AG09309 (cell line): ENCODE data around the gene SNX24.

ENCODE experiments used
- DNase-seq: peaks from one replicate; pipeline ENCODE4 v3.0.0-alpha.2; 2010; ENCODE audit warnings: low read depth
- H3K4me3 ChIP-seq: 2 replicates; pipeline ENCODE4 v1.5.1; 2011; ENCODE audit warnings: mild to moderate bottlenecking, low read depth, low read length, moderate library complexity; ENCODE audit not compliant: control insufficient read depth
- TF ChIP-seq, protein P1 (sequence below): IDR thresholded peaks from 2 replicates; pipeline ENCODE4 v1.5.1; 2011; ENCODE audit warnings: mild to moderate bottlenecking, low read depth, low read length, inconsistent platforms; ENCODE audit not compliant: insufficient read depth, control insufficient read depth; ENCODE audit errors: missing control alignments

SNX24 gene

GRCh38 chr5:122985006-122985700 lies 139.7 kb downstream of the SNX24 start:
- TF ChIP-seq, protein P1, sequence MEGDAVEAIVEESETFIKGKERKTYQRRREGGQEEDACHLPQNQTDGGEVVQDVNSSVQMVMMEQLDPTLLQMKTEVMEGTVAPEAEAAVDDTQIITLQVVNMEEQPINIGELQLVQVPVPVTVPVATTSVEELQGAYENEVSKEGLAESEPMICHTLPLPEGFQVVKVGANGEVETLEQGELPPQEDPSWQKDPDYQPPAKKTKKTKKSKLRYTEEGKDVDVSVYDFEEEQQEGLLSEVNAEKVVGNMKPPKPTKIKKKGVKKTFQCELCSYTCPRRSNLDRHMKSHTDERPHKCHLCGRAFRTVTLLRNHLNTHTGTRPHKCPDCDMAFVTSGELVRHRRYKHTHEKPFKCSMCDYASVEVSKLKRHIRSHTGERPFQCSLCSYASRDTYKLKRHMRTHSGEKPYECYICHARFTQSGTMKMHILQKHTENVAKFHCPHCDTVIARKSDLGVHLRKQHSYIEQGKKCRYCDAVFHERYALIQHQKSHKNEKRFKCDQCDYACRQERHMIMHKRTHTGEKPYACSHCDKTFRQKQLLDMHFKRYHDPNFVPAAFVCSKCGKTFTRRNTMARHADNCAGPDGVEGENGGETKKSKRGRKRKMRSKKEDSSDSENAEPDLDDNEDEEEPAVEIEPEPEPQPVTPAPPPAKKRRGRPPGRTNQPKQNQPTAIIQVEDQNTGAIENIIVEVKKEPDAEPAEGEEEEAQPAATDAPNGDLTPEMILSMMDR, result no peak
- no peak for DNase-seq
- H3K4me3 ChIP-seq, result no peak overlapping the region

GRCh38 chr5:122985954-122986721 lies 140.7 kb downstream of the SNX24 start:
- no peak for DNase-seq
- TF ChIP-seq, protein P1, result no peak
- no peak overlapping the region for H3K4me3 ChIP-seq

DNA sequence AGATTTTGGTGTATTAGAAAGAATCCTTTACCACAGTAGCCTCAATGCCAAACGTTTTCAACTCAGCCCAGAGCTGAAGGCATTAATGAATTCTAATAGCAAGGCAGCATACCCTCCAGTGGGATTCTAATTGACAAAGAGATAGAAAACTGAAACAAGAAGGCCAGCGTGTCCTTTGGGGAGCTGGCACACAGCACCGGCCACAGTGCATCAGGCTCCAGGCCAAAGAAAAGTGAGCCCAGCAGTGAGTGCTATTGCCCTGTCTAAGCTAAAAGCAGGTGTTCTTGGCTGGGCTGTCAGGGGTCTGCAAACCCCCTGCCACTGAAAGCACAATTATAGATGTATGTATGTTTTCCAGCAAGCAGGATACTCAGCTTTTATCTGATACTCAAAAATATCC lies 150.7 kb downstream of the SNX24 start:
- TF ChIP-seq, protein P1, result no peak
- no peak overlapping the region for H3K4me3 ChIP-seq
- DNase-seq, result no peak

- H3K4me3 ChIP-seq, result no peak overlapping the region
- TF ChIP-seq, protein P1, result no peak
- no peak for DNase-seq
Measured at GRCh38 chr5:122997294-122997693, 151.9 kb downstream of the SNX24 start.

- DNase-seq, result no peak
- TF ChIP-seq, protein P1, result no peak
- H3K4me3 ChIP-seq, result no peak overlapping the region
Measured at GRCh38 chr5:122999947-123000563, 154.6 kb downstream of the SNX24 start.

GRCh38 chr5:123000731-123001130 lies 155.3 kb downstream of the SNX24 start:
- DNase-seq, result no peak
- TF ChIP-seq, protein P1, result no peak
- H3K4me3 ChIP-seq, result no peak overlapping the region
